H54 (cell line): ENCODE results near the gene AHI1.

Experiments
- DNase-seq: peaks from one replicate; pipeline ENCODE4 v3.0.0; 2011; ENCODE audit warnings: low spot score, mixed read lengths; ENCODE audit not compliant: insufficient read length
- FAIRE-seq: peaks from 3 replicates; lab custom pipeline; 2011; peaks lifted over from hg19 to GRCh38; lab: Jason Lieb, UNC
- POLR2A ChIP-seq: IDR thresholded peaks from 2 replicates; pipeline ENCODE4 v1.6.1; 2011; ENCODE audit warnings: low read depth, mild to moderate bottlenecking, low read length

The AHI1 gene

DNA sequence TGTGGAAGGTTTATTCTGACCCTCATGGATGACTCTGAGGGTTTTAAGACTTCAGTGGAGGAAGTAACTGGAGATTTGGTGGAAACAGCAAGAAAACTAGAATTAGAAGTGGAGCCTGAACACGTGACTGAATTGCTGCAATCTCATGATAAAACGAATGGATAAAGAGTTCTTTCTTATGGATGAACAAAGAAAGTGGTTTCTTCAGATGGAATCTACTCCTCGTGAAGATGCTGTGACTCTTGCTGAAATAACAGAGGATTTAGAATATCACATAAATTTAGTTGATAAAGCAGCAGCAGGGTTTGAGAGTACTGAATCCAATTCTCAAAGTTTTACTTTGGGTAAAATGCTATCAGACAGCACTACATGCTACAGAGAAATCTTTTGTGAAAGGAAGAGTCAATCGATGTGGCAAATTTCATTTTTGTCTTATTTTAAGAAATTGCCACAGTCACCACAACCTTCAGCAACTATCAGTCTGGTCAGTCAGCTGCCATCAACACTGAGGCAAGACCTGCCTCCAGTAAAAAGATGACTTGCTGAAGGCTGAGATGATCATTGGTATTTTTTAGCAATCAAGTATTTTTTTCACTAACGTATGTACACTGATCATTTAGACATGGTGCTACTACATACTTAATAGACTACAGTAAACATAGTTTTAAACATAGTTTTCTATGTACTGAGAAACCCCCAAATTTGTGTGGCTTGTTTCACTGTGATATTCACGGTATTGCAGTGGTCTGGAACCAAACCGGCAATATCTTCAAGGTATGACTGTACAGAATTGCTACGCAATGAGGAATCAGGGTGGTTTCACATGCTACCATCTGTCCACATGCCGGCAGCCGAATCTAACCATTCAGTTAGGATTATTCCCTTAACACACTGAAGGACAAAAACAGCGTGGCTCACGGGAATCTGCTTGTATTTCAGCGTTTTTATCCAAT lies 167.4 kb downstream of the AHI1 start:
- TF ChIP-seq POLR2A: no peak
- FAIRE-seq: no peak
- no peak for DNase-seq

DNA sequence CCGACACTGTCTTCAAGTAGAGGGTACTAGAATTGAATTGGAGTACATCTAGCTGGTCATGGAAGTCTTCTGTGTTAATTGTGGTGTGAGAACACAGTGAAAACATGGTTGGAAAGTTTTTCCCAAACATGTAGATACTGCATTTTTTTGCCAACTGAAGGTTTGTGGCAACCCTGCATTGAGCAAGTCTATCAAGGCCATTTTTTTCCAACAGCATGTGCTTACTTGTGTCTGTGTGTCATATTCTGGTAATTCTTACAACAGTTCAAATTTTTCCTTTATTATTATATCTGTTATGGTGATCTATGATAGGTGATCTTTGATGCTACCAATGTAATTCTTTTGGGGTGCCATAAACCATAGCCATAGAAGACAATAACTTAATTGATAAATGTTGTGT lies 169.4 kb downstream of the AHI1 start:
- DNase-seq: no peak
- no peak for TF ChIP-seq POLR2A
- FAIRE-seq: no peak

DNA sequence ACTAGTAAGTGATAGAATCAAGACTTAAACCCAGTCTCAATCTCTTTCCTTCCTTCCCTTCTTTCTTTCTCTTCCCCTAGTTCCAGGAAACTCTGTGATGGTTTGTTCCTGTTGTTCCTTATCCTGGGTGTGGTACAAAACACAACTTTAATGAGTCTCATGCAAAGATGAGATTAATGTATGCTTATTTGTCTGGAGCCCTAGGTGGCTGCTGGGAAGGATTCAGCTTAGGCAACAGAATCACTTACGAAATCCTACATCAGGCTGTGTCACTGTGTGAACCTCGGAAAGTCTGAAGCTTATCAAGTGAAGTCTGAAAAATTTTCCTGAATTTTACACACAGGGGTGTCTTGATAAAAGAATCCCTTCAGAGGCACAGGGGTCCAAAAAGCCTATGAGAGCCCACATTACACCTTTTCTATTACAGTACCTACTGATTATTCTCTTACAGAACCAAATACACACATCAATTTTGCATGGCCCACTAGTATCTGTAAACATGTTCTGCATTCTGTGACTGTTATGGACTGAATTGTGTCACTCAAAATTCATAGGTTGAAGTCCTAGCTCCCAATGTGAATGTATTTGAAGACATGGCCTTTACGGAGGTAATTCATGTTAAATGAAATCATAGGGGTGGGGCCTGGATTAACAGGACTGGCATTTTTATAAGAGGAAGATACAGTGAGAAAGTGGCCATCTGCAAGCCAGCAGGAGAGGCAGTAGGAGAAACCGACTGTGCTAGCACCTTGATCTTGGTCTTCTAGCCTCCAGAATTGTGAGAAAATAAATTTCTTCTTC lies 171.7 kb downstream of the AHI1 start:
- FAIRE-seq: no peak
- DNase-seq: no peak
- TF ChIP-seq POLR2A: no peak

DNA sequence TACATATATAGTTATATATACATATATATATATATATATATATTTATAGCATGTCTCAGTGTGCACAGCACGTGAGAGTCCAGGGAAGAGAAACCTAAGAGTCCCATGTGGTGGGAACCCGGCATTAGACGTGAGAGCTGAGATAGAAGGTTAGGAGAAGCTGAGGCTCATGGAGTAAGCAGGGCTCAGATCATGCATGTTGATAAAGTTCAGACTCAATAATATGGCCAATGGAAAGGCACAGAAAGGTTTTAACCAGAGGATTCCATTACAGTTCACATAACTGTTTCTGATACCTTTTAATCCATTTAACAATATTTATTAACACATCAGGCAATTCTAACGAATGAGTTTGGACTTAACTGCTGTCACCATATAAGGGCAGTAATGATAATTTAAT lies 173.0 kb downstream of the AHI1 start:
- FAIRE-seq (no peak), DNase-seq (no peak)
- no peak for TF ChIP-seq POLR2A

DNA sequence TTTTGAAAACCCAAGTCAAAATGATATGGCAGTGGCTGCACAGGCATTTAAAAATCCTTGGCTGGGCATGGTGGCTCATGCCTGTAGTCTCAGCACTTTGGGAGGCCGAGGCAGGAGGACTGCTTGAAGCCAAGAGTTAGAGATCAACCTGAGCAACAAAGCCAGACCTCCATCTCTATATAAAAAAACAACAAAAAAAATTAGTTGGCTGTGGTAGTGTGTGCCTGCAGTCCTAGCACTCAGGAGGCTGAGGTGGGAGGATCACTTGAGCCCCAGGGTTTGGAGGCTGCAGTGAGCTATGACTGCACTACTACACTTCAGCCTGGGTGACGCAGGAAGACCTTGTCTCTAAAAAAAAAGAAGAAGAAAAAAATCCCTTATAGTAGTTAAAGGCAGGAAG lies 173.6 kb downstream of the AHI1 start:
- FAIRE-seq (no peak), DNase-seq (no peak)
- TF ChIP-seq POLR2A: no peak

DNA sequence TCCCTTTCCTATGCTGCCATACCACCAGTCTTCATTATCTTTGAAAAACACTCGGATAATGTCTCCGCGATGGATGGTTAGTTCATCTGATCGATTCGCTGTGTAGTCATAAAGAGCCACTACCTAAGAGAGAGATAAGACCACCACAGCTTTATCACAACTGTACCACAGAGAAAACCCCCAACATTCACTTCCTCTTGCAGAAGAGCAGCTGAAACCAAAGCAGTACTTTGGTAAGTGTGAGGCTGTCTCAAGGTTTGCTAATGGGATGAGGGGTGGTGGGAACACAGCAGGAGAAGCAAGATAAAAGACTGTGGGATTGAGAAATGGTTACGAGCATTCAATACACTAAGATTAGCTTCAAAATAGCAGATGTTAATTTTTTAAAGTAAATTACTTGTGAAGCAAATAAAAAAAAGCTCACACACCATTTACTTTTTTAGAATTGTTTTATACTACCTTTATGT lies 174.3 kb downstream of the AHI1 start:
- TF ChIP-seq POLR2A: no peak
- DNase-seq (no peak), FAIRE-seq (no peak)

DNA sequence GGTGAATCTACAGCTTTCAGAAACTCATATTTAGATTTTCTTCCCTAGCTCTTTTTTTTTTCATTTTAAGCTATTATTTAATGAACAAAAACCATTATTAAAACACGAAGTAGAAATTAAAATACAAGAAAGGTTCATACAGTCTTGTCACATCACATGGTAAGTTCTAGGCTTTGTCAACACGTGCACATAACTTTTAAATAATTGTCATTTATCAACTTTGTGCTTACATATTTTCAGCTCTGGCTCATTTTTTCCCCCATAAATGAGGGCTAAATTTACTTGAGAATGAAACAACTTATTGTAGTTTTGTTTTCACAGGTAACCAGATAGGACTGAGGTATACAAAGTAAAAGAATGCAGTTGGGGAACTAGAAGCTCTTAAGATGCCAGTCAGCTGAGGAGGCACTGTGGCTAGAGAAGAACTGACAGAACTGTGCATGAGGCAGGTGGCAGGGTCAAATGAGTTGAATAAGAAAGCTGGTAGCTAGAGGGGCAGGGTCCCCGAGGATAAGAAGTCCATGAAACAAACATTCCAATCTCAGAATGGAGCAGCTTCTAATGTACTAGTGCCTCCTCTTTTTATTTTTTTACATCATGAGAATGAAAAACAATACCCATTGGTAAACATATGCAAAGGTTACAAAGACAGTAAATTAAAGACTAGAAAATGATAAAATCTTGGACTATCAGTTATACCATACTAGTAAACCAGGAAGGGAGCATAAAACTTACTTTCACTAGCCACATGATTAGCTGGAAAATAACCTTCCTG lies 174.9 kb downstream of the AHI1 start:
- FAIRE-seq: no peak
- no peak for TF ChIP-seq POLR2A
- DNase-seq: no peak

DNA sequence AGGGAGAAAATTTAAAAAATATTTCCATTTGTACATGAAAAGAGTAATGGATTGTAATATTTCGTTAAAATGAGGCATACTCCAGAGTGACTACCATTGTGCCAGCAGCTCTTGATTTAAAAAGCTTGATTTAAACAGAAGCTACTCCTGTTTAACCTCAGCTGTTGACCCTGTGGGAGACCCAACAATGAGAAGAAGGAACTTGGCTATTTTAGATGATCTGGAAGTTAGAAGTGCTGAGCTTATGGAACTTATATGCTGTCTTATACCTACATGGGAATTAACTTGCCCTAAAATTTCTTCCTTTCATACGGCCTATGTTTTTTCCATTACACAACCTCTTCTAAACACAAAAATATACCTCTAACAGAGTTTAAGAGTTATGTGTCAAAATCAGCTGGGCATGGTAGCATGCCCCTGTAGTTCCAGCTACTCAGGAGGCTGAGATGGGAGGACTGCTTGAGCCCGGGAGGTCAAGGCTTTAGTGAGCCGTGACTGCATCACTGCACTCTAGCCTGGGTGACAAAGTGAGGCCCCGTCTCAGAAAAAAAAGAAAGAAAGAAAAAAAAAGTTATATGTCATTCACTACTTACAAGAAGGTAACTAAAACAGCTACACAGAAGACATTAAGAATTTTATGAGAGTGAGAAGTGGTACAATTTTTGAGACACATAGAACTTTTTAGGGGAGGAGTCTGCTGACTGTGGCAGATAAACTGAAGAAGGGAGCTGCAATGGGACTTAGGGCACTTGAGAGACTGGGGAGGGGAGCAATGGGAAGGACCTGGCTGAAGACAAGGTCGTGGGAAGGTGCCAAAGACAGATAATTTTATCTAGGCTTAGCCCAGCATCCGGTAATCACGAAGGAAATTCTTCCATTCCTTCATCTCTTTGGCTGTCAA lies 176.6 kb downstream of the AHI1 start:
- FAIRE-seq: no peak
- DNase-seq: no peak
- TF ChIP-seq POLR2A: no peak

DNA sequence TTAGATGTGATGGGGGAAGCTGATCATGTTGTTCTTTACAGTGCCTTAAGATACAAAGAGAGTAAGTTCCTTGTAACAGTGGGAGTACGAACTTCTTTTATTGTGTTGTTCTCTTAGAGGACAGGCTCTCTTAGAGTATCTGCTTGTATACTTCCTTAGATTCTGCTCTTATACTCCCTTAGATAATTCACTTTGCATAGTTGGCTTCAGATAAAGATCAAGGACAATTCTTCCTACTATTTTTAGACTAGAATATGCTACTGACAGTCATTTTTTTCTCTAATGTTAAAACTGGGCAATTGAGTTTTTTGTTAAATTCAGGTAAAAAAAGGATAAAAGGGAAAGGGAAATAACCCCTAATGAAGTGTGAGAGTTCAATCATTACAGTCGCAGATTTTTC lies 177.7 kb downstream of the AHI1 start:
- no peak for FAIRE-seq
- no peak for DNase-seq
- no peak for TF ChIP-seq POLR2A

DNA sequence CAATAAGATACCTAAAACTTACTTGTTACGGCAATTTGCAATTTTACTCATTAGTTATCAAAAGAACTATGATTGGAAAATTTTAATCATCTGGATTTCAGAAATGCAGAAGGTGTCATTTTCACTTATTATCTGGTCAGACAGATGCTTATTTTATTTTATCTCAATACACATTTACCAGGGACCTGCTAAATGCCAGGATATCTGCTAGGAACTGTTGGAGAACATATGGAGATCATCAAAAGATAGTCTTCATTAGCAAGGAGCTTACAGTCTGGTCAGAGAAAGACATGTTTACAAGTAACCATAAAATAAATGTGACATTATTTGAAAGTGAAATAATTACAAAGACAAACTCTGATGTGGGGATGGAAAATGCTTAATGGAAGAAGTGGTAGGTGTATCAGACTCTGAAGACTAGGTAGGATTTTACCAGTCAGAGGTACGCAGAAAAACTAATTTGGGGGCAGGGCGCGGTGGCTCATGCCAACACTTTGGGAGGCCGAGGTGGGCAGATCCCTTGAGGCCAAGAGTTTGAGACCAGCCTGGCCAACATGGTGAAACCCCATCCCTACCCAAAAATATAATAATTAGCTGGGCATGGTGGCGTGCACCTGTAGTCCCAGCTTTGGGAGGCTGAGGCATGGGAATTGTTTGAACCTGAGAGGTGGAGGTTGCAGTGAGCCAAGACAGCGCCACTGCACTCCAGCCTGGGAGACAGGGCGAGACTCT lies 178.6 kb downstream of the AHI1 start:
- FAIRE-seq (no peak), DNase-seq (no peak)
- TF ChIP-seq POLR2A: no peak

DNA sequence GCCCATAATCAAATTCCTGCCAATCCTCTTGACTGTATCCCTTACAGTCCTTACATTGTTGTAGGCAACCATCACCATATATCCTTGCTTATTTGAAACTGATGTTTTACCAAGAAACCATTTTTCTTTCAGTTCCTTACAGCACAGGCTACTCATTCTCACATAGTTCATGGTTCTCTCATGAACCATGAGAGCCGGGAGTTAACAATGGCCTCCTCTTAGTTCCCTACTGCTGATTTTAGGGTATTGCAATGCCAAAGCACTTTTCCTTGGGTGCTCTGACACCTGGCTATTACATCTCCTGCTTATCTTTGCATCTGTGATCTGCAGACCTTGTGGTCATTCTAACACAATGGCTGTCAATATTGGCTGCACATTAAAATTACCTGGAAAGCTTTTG lies 183.0 kb downstream of the AHI1 start:
- DNase-seq (no peak), FAIRE-seq (no peak)

More for the DNA sequence above, 183.0 kb downstream of the AHI1 start:
- no peak for TF ChIP-seq POLR2A
